ENCODE measurements around the gene DDX60. TPM values are rescaled to one million over a fixed set of nuclear protein-coding genes. Genes with fewer than 3 reads are reported as not detected.
"Not testable (repeated sequence)": the region's sequence is repeated elsewhere in the genome, so short reads cannot be mapped to it uniquely, and the experiment has no call there.

Gene DDX60
- total RNA-seq, 1 experiment from 2014 or later, result 6.3 TPM

DNA sequence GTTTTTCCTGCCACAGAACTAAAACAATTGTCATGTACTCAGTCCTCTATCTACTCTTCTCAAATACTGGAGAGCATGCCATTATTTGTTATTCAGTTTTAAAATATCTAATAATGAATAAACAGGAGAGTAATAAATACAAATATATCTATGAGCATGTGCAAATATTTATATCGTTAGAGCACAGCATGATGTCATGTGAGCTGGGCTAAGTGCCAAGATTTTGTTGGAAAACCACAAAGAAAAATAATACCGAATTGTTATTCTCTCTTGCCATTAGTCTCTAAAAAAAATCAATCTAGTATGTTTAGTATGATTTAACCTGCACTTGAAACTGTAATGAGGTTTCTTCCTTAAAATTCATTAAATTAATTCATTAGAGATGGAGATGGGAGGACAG, 97.3 kb downstream of the DDX60 start:
- Histone ChIP-seq H3K27me3 (ENCODE audit: low read length) (no peaks in the 10 kb centered on the region), H3K9me2 (replicated peaks; ENCODE audit: low read length) (no peaks in the 10 kb centered on the region), H3K9ac (ENCODE audit: low read length) (no peak overlapping the region), H3K9me3 (ENCODE audit: low read length) (no peaks in the 10 kb centered on the region), H3F3A (ENCODE audit: low read length, unreplicated experiment) (peaks cover 9% of the 10 kb centered on the region), H3K79me2 (ENCODE audit: low read length) (no peaks in the 10 kb centered on the region), H3K36me3 (ENCODE audit: low read depth, low read length) (no peaks in the 10 kb centered on the region), H3K4me1 (ENCODE audit: insufficient read depth, low read length) (peaks cover 27% of the 10 kb centered on the region), H3K4me2 (ENCODE audit: low read length) (peak overlapping the region; percentile 34; the same call in 1 of the 2 replicates), H2AFZ (ENCODE audit: low read length) (no peak overlapping the region), H3K27ac (ENCODE audit: low read length) (peak overlapping the region; percentile 37), H4K20me1 (ENCODE audit: low read length) (no peaks in the 10 kb centered on the region), H3K4me3 (ENCODE audit: low read length) (no peak overlapping the region)
- BruUV-seq (replicated peaks), result no TSS peak
- ATAC-seq (no peak), DNase-seq (peak; percentile 72)
- ChIA-PET POLR2A (ENCODE audit: unreplicated experiment) (no interaction called here), CTCF (no interaction called here)
- TF ChIP-seq EZH2phosphoT487 (IDR thresholded peaks at IDR 0.05; ENCODE audit: borderline replicate concordance, low read length) (no peak), EZH2 (IDR thresholded peaks at IDR 0.05; ENCODE audit: low read length, unreplicated experiment) (no peak)
- TF ChIP-seq, protein P1, sequence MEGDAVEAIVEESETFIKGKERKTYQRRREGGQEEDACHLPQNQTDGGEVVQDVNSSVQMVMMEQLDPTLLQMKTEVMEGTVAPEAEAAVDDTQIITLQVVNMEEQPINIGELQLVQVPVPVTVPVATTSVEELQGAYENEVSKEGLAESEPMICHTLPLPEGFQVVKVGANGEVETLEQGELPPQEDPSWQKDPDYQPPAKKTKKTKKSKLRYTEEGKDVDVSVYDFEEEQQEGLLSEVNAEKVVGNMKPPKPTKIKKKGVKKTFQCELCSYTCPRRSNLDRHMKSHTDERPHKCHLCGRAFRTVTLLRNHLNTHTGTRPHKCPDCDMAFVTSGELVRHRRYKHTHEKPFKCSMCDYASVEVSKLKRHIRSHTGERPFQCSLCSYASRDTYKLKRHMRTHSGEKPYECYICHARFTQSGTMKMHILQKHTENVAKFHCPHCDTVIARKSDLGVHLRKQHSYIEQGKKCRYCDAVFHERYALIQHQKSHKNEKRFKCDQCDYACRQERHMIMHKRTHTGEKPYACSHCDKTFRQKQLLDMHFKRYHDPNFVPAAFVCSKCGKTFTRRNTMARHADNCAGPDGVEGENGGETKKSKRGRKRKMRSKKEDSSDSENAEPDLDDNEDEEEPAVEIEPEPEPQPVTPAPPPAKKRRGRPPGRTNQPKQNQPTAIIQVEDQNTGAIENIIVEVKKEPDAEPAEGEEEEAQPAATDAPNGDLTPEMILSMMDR (conservative IDR thresholded peaks at IDR 0.05; ENCODE audit: low read depth, low read length), result no peak
- intact Hi-C loops (cut with micrococcal nuclease), result no loop called here

DNA sequence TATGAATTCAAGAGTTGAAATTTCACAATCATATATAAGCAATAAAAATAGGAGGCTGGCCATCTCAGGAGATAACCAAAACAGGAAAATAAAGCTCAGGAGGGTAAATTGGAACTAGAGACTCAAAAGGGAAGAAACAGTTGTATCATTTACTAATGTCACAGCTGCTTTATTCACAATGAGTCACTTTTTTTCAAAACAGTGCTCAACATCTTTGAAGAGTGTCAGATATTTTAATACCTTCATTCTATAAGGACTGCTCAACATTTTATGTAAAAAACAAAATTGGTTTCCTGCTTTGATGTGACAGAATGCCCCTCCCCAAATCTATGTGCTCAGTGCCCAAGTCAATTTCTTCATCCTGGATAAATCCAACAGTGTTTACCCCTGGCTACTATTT, 97.7 kb downstream of the DDX60 start:
- no peak for ATAC-seq
- no peak overlapping the region for H3K9ac ChIP-seq (ENCODE audit: low read length)
- peaks cover 27% of the 10 kb centered on the region for H3K4me1 ChIP-seq (ENCODE audit: insufficient read depth, low read length)
- H3K4me3 ChIP-seq (ENCODE audit: low read length), result no peak overlapping the region
- H3K27ac ChIP-seq (ENCODE audit: low read length), result peak overlapping the region; percentile 37
- peaks cover 9% of the 10 kb centered on the region for H3F3A ChIP-seq (ENCODE audit: low read length, unreplicated experiment)
- no peak overlapping the region for H2AFZ ChIP-seq (ENCODE audit: low read length)
- no peaks in the 10 kb centered on the region for H3K9me3 ChIP-seq (ENCODE audit: low read length)
- no peaks in the 10 kb centered on the region for H3K79me2 ChIP-seq (ENCODE audit: low read length)
- no peaks in the 10 kb centered on the region for H3K36me3 ChIP-seq (ENCODE audit: low read depth, low read length)
- TF ChIP-seq, protein P1 (conservative IDR thresholded peaks at IDR 0.05; ENCODE audit: low read depth, low read length), result no peak
- TF ChIP-seq EZH2 (IDR thresholded peaks at IDR 0.05; ENCODE audit: low read length, unreplicated experiment) (no peak), EZH2phosphoT487 (IDR thresholded peaks at IDR 0.05; ENCODE audit: borderline replicate concordance, low read length) (no peak)
- POLR2A ChIA-PET (ENCODE audit: unreplicated experiment), result no interaction called here
- DNase-seq, result peak; percentile 10
- peak overlapping the region; percentile 34; the same call in 1 of the 2 replicates for H3K4me2 ChIP-seq (ENCODE audit: low read length)
- no peaks in the 10 kb centered on the region for H3K27me3 ChIP-seq (ENCODE audit: low read length)
- BruUV-seq (replicated peaks), result no TSS peak
- intact Hi-C loops (cut with micrococcal nuclease), result no loop called here
- no peaks in the 10 kb centered on the region for H3K9me2 ChIP-seq (replicated peaks; ENCODE audit: low read length)
- H4K20me1 ChIP-seq (ENCODE audit: low read length), result no peaks in the 10 kb centered on the region
- CTCF ChIA-PET, result interaction anchor here (0.7 kb wide), 1 partner anchor 11 kb away, joined by 3 read pairs; no protein-coding TSS in a partner anchor

DNA sequence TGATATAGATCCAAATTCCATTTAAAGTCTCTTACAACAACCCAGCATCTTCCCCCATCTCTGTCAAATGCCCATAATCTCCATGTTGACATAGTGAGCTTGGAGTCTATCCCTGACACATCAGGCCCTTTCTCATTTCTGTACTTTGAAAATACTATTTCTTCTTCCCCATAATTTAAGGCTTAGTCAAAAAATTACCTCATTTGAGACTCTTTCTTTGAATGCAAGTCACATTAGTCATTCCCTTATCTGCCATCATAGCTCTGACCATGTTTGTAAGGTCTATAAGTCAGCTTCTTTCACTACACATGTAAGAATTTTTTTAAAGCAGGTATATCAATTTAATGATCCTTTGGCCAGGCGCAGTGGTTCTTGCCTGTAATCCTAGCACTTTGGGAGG, 99.9 kb downstream of the DDX60 start:
- ChIA-PET POLR2A (ENCODE audit: unreplicated experiment) (no interaction called here), CTCF (no interaction called here)
- peak; percentile 80 for DNase-seq
- Histone ChIP-seq H3K27me3 (ENCODE audit: low read length) (no peaks in the 10 kb centered on the region), H3K9me2 (replicated peaks; ENCODE audit: low read length) (no peaks in the 10 kb centered on the region), H3K4me3 (ENCODE audit: low read length) (no peak overlapping the region), H3K36me3 (ENCODE audit: low read depth, low read length) (no peaks in the 10 kb centered on the region), H4K20me1 (ENCODE audit: low read length) (no peaks in the 10 kb centered on the region), H3K9ac (ENCODE audit: low read length) (no peak overlapping the region), H2AFZ (ENCODE audit: low read length) (no peak overlapping the region), H3K27ac (ENCODE audit: low read length) (no peak overlapping the region), H3K4me2 (ENCODE audit: low read length) (no peak overlapping the region), H3K79me2 (ENCODE audit: low read length) (no peaks in the 10 kb centered on the region), H3K9me3 (ENCODE audit: low read length) (no peaks in the 10 kb centered on the region), H3K4me1 (ENCODE audit: insufficient read depth, low read length) (peaks cover 27% of the 10 kb centered on the region), H3F3A (ENCODE audit: low read length, unreplicated experiment) (peaks cover 9% of the 10 kb centered on the region)
- TF ChIP-seq, protein P1 (conservative IDR thresholded peaks at IDR 0.05; ENCODE audit: low read depth, low read length), result no peak
- no peak for TF ChIP-seq EZH2 (IDR thresholded peaks at IDR 0.05; ENCODE audit: low read length, unreplicated experiment)
- no peak for TF ChIP-seq EZH2phosphoT487 (IDR thresholded peaks at IDR 0.05; ENCODE audit: borderline replicate concordance, low read length)
- BruUV-seq (replicated peaks), result no TSS peak
- ATAC-seq, result peak; percentile 22; the same call in 1 of the 2 replicates
- intact Hi-C loops (cut with micrococcal nuclease), result no loop called here

DNA sequence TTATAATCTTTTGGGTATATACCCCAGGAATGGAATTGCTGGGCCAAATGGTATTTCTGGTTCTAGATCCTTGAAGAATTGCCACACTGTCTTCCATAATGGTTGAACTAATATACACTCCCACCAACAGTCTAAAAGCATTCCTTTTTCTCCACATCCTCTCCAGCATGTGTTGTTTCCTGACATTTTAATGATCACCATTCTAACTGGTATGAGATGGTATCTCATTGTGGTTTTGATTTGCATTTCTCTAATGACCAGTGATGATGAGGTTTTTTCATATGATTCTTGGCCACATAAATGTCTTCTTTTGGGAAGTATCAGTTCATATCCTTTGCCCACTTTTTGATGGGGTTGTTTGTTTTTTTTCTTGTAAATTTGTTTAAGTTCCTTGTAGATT, 105.0 kb downstream of the DDX60 start:
- H4K20me1 ChIP-seq (ENCODE audit: low read length); H3K4me3 ChIP-seq (ENCODE audit: low read length); BruUV-seq (replicated peaks); H3K9me3 ChIP-seq (ENCODE audit: low read length); H3K27ac ChIP-seq (ENCODE audit: low read length); ATAC-seq; DNase-seq; H3K27me3 ChIP-seq (ENCODE audit: low read length); intact Hi-C loops (cut with micrococcal nuclease); POLR2A ChIA-PET (ENCODE audit: unreplicated experiment); H3K79me2 ChIP-seq (ENCODE audit: low read length); H3K36me3 ChIP-seq (ENCODE audit: low read depth, low read length); H2AFZ ChIP-seq (ENCODE audit: low read length); H3K9me2 ChIP-seq (replicated peaks; ENCODE audit: low read length); CTCF ChIA-PET; H3F3A ChIP-seq (ENCODE audit: low read length, unreplicated experiment); H3K9ac ChIP-seq (ENCODE audit: low read length); H3K4me2 ChIP-seq (ENCODE audit: low read length): not testable (repeated sequence)
- H3K4me1 ChIP-seq (ENCODE audit: insufficient read depth, low read length), result peaks cover 17% of the 10 kb centered on the region

Data from PC-3 (cell line).